Ecto neural progenitor cell (in vitro differentiated cells): ENCODE data around the gene PLXNB1.

Source experiments
- DNase-seq: peaks from one replicate; pipeline ENCODE4 v3.0.0-alpha.2; 2018; ENCODE audit warnings: low spot score

The PLXNB1 gene

DNA sequence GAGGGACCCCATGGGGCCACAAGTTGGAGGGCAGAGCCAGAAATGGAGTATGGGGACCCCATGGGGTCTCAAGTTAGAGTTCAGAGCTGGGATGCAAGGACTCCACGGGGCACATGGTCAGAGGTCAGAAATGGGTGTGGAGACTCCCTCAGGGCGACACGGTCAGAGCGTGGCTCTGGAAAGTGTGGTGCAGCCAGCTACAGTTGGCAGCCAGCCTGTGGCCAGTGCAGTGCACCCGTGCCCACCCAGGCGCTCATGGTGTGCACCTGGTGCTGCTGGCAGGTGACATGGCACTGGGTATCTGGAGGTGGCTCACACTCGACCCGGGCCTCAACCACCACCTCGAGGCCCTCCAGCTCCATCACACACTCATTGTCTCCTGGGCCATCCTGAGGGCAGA is 11.2 kb downstream of the PLXNB1 start:
- no peak for DNase-seq

- DNase-seq: no peak
These were observed 11.7 kb downstream of the PLXNB1 start for GRCh38 chr3:48418140-48418539.

DNA sequence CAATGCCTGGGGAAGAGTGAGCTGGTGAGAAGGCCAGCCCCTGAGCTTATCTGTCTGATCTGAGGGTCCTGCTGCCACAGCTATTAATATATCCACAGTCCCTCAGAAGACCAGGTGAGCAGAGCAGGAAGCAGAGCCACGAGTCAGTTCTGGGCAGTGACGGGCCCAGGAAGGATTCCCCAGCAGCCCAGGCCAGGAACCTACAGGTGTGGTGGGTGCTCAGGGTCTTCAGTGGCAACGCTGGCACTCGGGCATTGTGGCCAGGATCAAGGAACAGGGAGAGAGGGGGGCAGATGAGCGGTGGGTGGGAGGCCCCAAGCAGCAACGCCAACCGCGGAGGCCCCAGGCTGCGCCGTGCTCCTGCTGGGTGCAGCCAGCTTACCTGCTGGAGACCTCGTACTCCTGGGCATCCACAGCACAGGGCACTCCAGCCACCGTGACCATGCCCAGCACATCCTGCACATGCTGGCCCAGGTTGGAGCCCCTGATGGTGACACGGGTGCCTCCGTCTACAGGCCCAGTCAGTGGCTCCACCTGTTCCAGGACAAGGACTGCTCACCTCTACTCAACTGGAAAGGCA is 12.3 kb downstream of the PLXNB1 start:
- no peak for DNase-seq

DNA sequence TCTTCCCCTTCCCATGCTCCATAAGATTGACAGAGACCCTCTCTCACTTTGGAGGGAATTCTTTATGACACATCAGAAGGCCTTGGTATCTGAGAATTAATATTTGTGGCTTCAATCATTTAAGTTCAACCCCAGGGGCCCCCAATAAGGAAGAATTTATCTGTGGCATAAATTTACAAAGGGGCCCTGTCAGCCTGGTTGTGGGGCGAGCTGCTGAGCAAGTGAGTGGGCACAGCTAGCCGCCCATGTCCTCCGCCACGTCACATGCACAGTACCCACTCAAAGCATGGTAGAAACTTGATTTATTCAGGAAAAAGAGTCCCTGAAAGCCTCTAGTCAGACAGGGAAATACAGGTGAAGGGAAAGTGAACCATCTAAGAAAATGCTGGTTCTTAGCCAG is 13.3 kb downstream of the PLXNB1 start:
- DNase-seq: no peak

DNA sequence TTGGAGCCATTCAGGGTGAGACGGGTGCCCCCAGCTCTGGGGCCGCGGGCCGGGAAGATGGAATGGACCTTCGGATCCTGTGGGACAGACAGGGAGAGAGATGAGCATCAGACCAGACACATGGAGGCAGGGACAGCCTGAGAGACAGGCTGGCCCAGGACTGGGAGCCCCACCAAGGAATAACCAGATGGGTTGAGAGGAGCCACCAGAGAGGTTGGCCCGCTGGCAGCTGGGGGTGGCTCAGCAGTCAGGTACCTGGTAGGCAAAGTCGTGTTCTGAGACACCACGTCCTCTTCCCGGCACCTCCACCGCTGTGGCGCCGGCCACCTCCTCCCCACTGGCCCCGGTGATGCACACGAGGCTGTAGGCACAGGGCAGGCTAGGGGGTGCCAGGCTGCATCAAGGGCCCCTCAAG is 13.8 kb downstream of the PLXNB1 start:
- no peak for DNase-seq

DNA sequence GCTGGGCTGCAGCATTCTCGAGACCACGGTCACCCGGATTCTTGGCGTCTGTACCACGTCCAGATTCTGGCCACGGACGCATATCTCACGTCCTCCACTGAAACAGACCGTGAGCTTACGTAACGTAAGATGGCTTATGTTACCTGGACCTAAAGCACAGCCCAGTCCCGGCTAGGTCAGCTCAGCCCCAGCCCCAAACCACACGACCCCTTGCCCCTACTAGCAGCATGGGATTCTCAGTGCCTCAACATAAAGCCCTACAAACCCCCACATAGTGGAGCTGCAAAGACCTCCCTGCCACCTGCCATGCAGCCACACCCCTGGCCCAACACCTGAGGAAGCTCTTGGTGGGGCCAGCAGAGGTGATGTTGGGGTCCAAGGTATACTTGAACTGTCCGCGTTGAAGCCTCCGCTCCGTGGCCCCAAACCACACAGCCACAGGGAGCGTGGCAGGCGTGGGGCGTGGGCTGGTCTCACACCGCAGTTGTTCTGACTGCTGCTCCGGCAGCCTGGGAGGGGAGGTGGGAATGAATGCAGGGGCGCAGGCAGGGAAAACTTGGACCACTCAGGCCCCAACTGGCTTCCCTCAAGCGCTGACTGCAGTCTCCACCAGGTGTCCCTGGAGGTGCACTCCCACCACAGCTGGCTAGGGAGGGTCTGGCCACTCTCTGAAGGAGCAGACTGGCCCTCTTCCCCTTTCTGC is 14.5 kb downstream of the PLXNB1 start:
- no peak for DNase-seq

- DNase-seq: no peak
These were observed 15.3 kb downstream of the PLXNB1 start for GRCh38 chr3:48414376-48415250.

DNA sequence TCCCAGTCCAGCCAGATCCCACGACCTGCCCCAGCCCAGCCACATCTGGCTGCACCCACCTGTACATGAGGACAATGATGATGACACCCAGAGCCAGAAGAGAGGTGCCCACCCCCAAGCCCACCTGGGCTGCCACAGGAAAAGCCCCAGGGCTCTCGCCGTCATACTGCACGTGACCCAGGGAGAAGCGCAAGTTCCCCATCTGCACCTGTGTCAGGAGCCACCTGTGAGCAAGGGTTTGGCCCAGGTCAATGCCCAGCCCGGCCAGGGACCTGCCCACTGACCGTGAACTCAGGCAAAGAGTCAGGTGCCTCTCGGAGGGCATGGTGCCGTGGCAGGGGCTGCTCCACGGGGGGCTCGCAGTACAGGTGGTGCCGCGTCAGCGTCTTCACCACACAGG is 16.3 kb downstream of the PLXNB1 start:
- DNase-seq: no peak

- no peak for DNase-seq
These were observed 16.8 kb downstream of the PLXNB1 start for GRCh38 chr3:48413086-48413485.

GRCh38 chr3:48412375-48413001 is 17.4 kb downstream of the PLXNB1 start:
- DNase-seq: no peak

GRCh38 chr3:48411606-48412374 is 18.1 kb downstream of the PLXNB1 start:
- DNase-seq: no peak

GRCh38 chr3:48411041-48411588 is 18.8 kb downstream of the PLXNB1 start:
- DNase-seq: no peak

- DNase-seq: no peak
These were observed 19.5 kb downstream of the PLXNB1 start for GRCh38 chr3:48410205-48411040.

GRCh38 chr3:48409291-48410201 is 20.3 kb downstream of the PLXNB1 start:
- DNase-seq: peak; percentile 31

- peak; percentile 39 for DNase-seq
These were observed 21.0 kb downstream of the PLXNB1 start for GRCh38 chr3:48408823-48409281.

- peak; percentile 21 for DNase-seq
These were observed 22.3 kb downstream of the PLXNB1 start for GRCh38 chr3:48407542-48408099.

DNA sequence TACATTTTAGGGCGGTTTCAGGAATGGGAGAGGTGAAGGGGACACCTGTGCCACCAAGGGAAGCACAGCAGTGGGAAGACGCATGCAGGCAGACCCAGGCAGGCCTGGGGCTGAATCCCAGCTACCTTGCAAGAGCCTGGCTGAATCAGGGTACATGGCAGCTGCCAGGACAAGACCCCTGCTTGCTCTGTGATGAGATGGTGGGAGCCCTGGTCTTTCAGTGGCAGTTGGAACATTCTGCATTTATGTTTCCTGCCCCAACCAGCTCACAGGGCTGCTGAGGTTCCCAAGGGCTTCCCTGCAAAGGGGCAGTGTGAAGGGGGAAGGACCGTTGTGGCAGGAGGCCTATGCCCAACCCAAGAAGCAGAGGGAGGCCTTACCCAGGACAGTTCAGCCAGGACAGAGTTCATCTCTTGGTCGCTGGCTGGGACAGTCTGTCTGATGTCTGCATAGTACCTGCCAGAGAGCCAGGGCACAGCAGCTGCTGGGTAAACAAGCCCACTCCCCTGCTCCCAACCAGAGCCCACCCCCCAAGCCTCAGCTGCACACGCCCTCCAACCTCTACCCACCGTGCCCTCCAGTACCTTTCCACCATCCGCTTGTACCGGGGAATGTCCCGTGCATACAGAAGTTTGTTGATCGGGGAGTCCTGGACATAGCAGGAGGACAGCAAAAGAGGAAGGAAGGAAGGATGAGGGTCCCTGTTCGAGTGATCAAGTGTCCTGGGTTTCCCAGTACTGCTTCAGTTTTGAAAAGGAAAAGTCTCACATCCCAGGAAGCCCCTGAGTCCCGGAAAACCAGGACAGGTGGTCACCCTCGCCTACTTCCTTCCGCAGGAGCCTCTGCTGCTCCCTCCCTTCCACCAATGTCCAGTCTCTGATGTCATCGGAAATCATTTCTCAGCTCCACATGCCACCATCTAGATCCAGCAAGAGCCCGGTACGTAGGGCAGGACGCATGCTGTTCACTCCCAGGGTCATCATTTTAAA is 23.1 kb downstream of the PLXNB1 start:
- peak; percentile 28 for DNase-seq

- DNase-seq: no peak
These were observed 23.9 kb downstream of the PLXNB1 start for GRCh38 chr3:48405971-48406370.
